HFFc6 (cell line): ENCODE data around the gene PRR33. TPM values are rescaled to one million over a fixed set of nuclear protein-coding genes. Genes with fewer than 3 reads are reported as not detected.

Experiments
- DNase-seq: peaks from one replicate; pipeline ENCODE4 v3.0.0-alpha.2; 2018
- H3K27ac Mint-ChIP-seq: 2 replicates; pipeline ENCODE4 v1.8.0; 2020; ENCODE audit warnings: mild to moderate bottlenecking, mixed read lengths
- H3K27me3 Mint-ChIP-seq: 2 replicates; pipeline ENCODE4 v1.8.0; 2021; ENCODE audit warnings: mild to moderate bottlenecking, moderate library complexity, mixed read lengths; ENCODE audit not compliant: insufficient read depth
- H3K36me3 Mint-ChIP-seq: 2 replicates; pipeline ENCODE4 v1.8.0; 2021; ENCODE audit warnings: low read depth, mixed read lengths
- H3K4me1 Mint-ChIP-seq: 2 replicates; pipeline ENCODE4 v1.8.0; 2020; ENCODE audit warnings: low read depth, mixed read lengths
- H3K4me3 Mint-ChIP-seq: 2 replicates; pipeline ENCODE4 v1.8.0; 2020; ENCODE audit warnings: mild to moderate bottlenecking, moderate library complexity, mixed read lengths
- H3K9me3 Mint-ChIP-seq: 2 replicates; pipeline ENCODE4 v1.8.0; 2020; ENCODE audit warnings: mild to moderate bottlenecking, mixed read lengths
- CTCF ChIP-seq: fragments of 200-600 bp; sonication (generic); IDR thresholded peaks from 2 replicates; pipeline ENCODE4 v1.5.0; 2021; ENCODE audit warnings: antibody characterized with exemption, mild to moderate bottlenecking
- total RNA-seq, 6 experiments: library from RNA; stranded (reverse); fragmentation: NEBNext Ultra II Directional; extraction: Animal tissue kit (Norgen Biotek cat#: 25700); gene quantifications; 2 replicates in 1 of 6; 3 replicates in 5 of 6; pipeline ENCODE4 v1.2.3, GENCODE V29; 2021

Gene PRR33
- total RNA-seq, 6 experiments from 2014 or later: not detected

GRCh38 chr11:1864831-1865665 is 26.6 kb downstream of the PRR33 start:
- Mint-ChIP-seq H3K27ac (no peak overlapping the region), H3K4me1 (peaks cover 20% of the 10 kb centered on the region), H3K36me3 (no peaks in the 10 kb centered on the region), H3K9me3 (no peaks in the 10 kb centered on the region), H3K27me3 (peaks cover 3% of the 10 kb centered on the region; the same call in 1 of the 2 replicates), H3K4me3 (no peak overlapping the region)
- no peak for TF ChIP-seq CTCF
- no peak for DNase-seq

- no peak overlapping the region; the same call in 1 of the 2 replicates for H3K4me3 Mint-ChIP-seq
- no peaks in the 10 kb centered on the region; the same call in 1 of the 2 replicates for H3K27me3 Mint-ChIP-seq
- H3K9me3 Mint-ChIP-seq: no peaks in the 10 kb centered on the region
- peak overlapping the region; percentile 78; the same call in 1 of the 2 replicates for H3K27ac Mint-ChIP-seq
- H3K4me1 Mint-ChIP-seq: peaks cover 20% of the 10 kb centered on the region
- no peak for TF ChIP-seq CTCF
- no peaks in the 10 kb centered on the region for H3K36me3 Mint-ChIP-seq
- no peak for DNase-seq
Observed at GRCh38 chr11:1864231-1864630, 27.5 kb downstream of the PRR33 start.

GRCh38 chr11:1863352-1864216 is 28.1 kb downstream of the PRR33 start:
- peak overlapping the region; percentile 50 for H3K4me3 Mint-ChIP-seq

GRCh38 chr11:1862588-1863351 is 28.9 kb downstream of the PRR33 start:
- Mint-ChIP-seq H3K36me3 (no peaks in the 10 kb centered on the region), H3K4me1 (peaks cover 20% of the 10 kb centered on the region), H3K27ac (peak overlapping the region; percentile 78; the same call in 1 of the 2 replicates), H3K4me3 (peak overlapping the region; percentile 50; the same call in 1 of the 2 replicates), H3K27me3 (peaks cover 1% of the 10 kb centered on the region; the same call in 1 of the 2 replicates), H3K9me3 (no peaks in the 10 kb centered on the region)
- no peak for TF ChIP-seq CTCF
- no peak for DNase-seq

More at GRCh38 chr11:1863352-1864216, 28.1 kb downstream of the PRR33 start:
- no peaks in the 10 kb centered on the region; the same call in 1 of the 2 replicates for H3K27me3 Mint-ChIP-seq
- TF ChIP-seq CTCF: no peak
- no peaks in the 10 kb centered on the region for H3K9me3 Mint-ChIP-seq
- peaks cover 20% of the 10 kb centered on the region for H3K4me1 Mint-ChIP-seq
- peak overlapping the region; percentile 78 for H3K27ac Mint-ChIP-seq
- peak; percentile 83 for DNase-seq
- H3K36me3 Mint-ChIP-seq: no peaks in the 10 kb centered on the region
